ENCODE data around the gene GRN.
"Not testable (repeated sequence)": the region's sequence is repeated elsewhere in the genome, so short reads cannot be mapped to it uniquely, and the experiment has no call there.

The GRN gene

DNA sequence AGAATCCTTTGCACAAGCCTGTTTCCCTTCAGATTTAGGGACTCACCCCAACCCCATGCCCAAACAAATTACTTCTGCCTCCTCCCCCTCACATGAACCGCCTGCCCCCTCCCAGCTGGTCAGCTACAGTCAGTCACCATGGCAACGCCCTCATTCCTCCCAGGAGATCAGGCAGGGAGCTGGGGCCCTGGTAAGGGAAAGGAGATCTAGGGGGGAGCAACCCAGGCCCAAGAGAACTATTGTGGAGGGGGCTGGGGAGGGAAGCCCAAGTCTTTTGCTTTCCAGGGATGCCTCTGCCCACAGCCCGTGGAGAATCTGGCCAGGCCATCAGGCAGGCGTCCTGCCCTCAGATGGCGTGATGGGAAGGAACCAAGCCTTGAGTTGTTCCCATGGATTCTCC, 15.7 kb downstream of the GRN start:
- in situ Hi-C loops (cut with MboI; ENCODE audit: low sequenced_read_pairs), result no loop called here

DNA sequence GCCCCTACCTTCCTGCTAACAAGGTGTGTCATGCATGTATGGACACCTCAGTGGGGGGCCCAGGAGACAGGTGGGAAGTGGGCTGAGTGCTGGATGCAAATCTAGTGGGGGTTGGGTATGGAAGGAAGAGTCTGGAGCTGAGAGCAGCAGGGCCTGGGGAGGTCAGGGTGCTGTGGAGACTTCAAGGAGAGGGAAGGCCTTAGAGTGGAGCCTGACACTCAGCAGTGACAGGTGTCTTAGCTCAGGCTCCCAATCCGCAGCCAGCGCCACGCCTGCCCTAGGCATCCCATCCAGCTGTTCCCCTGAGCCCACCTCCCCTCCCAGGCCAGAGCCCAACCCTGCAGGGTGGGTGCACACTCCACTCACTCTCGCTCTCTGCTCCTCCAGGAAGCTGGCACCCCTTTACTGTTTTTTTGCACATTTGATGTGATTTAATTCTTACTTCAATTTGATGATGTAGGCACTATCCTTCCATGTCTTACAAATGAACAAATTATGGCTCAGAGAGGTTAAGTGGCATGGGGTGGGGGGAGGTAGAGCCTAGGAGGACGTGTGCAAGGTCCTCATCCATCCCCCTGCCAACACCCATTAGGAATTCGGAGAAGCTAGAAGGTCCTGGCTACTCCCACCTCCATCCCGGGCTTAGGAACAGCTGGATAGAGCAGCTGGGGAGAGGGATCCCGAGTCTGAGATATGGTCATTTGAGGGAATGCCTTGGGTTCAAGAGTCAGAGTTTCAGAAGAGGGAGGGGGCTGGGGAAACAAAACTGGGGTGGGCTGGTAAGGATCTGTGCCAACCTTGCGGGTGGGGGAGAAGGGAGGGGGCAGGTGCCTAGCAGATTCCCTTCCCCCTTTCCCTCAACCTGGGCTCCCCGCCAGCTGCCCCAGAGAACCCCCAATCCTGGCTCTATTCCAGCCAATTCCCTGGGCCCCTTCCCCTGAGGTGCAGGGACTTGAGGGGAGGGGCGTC, 16.5 kb downstream of the GRN start:
- in situ Hi-C loops (cut with MboI; ENCODE audit: low sequenced_read_pairs), result no loop called here

DNA sequence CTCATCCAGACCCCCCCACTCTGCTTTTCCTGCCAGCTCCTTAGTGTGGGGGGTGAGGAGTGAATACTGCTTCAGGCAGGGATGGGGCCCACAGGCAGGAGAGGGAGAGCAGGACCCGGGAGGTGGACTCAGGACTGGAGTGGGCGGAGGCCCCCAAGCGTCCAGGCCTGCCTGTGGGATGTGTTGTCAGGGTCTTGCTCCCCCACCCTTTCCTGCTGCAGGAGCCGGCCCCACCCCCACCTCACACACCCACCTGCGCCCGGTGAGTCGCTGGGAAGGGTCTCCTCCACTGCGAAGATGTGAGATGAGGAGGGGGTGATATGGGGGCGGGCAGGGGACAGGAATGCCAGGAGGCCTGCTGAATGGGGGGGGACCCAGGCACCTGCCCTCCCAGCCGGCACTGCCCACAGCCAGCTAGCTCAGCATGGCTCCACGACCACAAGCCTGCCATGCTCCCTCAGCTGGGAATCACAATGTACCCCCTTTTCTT, 17.4 kb downstream of the GRN start:
- in situ Hi-C loops (cut with MboI; ENCODE audit: low sequenced_read_pairs), result no loop called here

DNA sequence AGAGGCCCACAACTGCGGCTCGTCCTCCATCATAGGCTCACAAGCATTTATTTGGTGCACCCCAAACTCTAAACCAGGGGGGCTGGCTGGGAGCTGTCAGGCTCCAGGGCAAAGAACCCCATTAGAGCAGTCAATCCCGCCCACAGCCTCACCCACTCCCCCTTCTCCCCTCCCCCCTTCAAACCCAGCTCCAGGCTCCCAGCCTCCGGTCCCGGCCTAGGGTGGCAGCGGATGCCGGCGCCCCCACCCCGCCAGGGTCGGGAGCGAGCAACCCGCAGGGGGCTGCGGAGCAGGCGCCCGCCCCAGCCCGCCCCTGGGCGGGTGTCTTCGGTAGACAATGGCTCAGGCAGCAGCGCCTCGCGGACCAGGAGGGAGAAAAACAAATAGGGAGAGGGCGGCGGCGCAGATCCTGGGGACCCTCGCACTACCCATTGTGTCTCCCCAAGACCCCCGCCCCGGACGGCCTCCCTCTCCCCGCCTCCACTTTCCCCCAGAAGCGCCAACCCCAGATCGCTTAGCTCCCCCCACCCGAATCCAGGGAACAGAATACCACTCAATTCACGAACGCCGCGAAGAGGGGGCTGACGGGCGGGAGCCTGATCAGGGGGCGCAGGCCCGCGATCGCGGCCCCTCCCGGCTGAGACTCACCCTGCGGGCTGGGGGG, 18.0 kb downstream of the GRN start:
- in situ Hi-C loops (cut with MboI; ENCODE audit: low sequenced_read_pairs), result no loop called here

DNA sequence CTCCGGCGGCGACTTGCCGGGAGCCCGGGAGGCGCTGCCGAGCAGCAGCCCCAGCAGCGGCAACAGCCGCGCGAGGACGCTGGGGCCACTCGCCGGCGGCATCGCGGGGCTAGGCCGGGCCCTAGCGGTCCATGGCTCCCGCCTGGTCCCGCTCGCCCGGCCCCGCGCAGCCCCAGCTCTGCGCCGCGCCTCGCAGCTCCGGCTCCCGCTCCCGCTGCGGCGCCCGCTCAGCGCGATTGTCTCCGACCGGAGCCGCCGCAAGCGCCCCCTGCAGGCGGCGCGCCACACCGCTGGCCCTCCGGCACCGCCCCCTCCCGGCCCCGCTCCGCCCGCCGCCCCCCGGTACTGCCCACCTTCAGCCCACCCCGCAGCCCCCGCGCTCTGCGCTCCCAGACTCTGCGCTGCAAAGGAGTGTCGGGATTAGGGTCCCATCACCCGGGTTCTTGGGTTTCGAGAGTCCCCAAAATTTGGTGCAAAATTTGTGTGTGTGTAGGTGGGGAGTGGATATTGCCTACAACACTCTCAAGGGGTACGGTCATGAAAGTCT, 18.6 kb downstream of the GRN start, which contains the start of gene FAM171A2:
Gene FAM171A2, minus strand, starts transcription at position 241 of the 547 bp plus-strand sequence. Its CDS starts 139 bp downstream, at position 102.
- in situ Hi-C loops (cut with MboI; ENCODE audit: low sequenced_read_pairs), result no loop called here

DNA sequence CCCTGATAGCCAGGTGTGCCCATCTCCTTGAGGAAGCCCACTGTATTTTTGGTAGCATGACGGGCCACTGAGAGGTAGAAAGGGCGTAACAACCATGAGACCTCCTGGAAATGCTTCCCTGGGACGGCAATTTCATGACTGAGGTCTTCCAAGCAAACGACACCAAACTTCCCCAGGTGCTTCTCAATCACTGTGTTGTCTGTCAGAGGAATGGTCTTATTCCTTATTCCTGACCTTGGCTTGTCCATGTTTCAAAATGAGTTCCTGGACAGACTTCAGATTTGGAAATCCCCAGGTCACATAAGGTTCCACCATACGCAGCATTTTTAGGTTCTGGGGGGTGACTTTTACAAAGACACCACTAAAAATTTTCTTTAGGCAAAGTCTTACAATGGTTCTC, 19.9 kb downstream of the GRN start:
- in situ Hi-C loops (cut with MboI; ENCODE audit: low sequenced_read_pairs), result not testable (repeated sequence)

DNA sequence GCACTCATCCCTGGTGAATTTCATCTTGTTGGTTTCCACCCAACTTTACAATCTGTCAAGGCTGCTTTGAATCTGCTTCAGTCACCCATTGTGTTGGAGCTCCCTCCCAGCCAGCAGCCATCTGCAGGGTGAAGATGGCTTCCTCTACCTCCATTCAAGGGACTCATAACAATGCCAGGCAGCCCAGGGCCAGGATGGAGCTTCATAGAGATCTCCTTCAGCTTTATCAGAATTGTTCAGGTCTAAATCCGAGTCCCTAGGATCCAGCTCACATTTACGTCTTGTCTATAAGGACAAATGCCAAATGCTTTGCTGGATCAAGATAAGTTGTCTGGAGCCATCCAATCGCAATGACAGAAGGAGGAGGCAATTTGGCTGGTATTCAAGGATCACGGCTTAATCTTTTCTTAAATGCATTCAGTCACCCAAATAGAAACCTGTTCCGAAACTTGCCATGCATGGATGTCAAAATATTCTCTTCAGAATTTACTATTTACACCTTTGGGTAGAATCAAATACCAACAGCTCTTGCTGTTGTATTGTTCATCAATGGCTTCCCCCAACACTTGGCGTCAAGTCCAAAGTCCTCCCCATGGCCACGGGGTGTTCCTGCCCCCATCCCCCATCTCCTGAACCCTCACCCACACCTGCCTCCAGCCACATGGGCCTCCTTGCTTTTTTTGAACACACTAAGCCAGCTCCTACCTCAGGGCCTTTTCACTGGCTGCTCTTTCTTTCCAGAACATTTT, 22.3 kb downstream of the GRN start:
- in situ Hi-C loops (cut with MboI; ENCODE audit: low sequenced_read_pairs), result no loop called here

DNA sequence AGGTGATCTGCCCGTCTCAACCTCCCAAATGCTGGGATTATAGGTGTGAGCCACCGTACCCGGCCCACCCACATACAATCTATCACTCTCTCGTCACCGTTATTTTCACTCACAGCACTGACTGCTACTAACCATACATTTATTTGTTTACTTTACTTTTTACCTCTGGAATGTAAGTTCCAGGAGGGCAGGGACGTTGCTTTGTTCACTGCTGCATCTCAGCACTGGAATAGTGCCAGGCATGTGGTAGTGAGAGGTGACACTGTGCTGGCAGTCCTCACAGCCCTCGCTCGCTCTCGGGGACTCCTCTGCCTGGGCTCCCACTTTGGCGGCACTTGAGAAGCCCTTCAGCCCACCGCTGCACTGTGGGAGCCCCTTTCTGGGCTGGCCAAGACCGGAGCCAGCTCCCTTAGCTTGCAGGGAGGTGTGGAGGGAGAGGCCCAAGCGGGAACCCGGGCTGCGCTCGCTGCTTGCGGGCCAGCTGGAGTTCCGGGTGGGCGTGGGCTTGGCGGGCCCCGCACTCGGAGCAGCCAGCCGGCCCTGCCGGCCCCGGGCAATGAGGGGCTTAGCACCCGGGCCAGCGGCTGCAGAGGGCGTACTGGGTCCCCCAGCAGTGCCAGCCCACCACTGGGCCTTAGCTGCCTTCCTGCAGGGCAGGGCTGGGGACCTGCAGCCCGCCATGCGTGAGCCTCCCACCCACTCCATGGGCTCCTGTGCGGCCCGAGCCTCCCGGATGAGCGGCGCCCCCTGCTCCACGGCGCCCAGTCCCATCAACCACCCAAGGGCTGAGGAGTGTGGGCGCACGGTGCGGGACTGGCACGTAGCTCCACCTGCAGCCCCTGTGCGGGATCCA, 23.5 kb downstream of the GRN start:
- in situ Hi-C loops (cut with MboI; ENCODE audit: low sequenced_read_pairs), result not testable (repeated sequence)

DNA sequence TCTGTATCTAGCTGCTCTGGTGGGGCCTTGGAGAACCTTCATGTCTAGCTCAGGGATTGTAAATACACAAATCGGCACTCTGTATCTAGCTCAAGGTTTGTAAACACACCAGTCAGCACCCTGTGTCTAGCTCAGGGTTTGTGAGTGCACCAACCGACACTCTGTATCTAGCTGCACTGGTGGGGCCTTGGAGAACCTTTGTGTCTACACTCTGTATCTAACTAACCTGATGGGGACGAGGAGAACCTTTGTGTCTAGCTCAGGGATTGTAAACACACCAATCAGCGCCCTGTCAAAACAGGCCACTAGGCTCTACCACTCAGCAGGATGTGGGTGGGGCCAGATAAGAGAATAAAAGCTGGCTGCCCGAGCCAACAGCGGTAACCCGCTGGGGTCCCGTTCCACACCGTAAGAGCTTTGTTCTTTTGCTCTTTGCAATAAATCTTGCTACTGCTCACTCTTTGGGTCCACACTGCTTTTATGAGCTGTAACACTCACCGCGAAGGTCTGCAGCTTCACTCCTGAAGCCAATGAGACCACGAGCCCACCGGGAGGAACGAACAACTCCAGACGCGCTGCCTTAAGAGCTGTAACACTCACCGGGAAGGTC, 24.4 kb downstream of the GRN start:
- in situ Hi-C loops (cut with MboI; ENCODE audit: low sequenced_read_pairs), result not testable (repeated sequence)

DNA sequence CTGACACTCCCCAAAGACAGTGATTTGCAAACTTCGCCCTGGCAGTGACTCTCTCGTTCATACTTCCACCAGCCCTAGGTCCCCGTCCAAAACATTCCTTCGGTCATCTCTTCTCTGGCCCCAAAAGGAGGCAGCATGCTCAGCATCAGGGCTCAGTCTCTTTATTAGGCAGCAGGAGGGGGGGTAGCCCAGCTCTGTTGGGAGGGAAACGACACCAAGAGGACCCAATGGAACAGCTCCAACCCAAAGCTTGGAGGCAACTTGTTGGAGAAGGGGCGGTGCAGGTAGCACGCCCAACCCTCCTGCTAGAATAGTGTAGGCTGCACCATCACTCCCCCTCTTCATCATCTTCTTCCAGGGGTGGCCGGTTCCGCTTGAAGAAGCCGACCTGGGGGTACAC, 26.9 kb downstream of the GRN start:
- in situ Hi-C loops (cut with MboI; ENCODE audit: low sequenced_read_pairs), result no loop called here

DNA sequence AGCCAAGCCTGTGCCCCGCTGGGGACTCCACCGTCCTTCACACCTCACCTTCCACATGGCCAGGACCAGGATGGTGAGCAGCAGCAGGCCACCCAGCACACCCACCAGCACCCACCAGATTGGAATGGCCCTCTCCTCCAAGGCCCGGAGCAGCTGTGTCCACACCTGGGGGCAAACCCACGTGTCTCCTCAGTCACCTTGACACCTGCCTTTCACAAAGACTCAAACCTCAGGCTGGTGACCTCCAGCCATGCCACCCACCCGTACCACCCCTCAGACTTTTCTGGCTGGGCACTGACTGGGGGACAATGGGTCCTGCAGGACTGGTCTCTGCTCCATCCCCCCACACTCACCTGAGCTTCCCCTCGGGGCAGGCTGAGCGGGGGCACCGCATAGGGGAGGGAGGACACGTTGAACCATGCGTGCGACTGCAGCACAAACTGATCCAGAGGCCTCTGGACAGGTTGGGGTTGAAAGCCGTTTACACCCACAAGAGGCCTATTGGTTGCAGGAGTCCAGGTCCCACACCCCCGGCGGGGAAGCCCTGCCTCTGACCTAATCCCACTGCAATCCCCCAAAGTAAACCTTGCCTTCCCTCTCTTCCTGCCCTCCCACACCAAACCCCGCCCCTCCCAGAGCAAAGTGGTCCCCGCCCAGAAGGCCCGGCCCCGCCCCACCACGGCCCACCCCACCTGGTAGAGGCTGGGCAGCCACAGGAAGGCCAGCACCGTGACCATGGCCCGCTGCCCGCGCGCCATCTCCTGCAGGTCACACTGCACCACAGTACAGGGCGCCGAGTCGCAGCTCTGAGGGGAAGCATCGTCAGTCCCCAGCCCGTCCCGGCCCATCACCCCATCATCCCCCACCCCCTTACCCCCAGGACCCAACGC, 29.4 kb downstream of the GRN start:
- in situ Hi-C loops (cut with MboI; ENCODE audit: low sequenced_read_pairs), result no loop called here

DNA sequence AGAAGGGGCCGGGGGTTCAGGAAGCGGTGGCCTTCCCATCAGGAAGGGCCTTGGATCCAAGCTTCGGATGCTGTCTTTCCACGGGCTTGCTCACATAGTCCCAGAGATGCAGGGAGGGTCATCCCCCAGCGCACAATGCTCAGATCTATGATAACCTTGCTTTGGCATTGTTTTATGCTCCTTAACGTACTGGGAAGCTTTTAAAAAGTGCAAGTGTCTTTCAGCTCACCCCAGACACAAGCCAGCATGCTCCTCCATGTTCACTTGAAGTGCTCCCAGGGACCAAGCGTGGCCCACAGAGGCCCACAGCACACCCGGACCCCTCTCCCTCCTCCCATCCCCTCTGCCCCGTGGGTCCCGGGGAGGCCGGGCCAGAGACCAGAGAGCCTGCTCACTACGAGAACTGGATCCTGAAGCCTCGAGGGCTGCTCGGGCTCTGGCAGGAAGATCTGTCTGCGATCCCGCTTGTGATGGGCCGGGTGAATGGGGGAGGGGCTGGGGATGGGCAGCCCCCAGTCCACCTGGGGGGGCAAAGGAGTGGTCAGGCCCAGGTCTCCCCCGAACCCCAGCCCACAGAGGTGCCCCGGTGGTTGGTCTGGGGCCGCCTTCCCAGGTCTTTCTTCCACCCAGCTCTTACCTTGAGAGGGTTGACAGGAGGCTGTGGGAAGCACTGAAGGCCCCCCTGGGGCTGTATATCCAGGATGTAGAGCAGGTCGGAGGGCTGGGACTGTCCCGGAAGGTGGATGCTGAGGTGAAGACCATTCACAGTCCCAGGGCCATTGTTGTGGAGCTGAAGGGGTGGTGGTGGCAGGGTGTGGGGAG, 30.3 kb downstream of the GRN start:
- in situ Hi-C loops (cut with MboI; ENCODE audit: low sequenced_read_pairs), result no loop called here

DNA sequence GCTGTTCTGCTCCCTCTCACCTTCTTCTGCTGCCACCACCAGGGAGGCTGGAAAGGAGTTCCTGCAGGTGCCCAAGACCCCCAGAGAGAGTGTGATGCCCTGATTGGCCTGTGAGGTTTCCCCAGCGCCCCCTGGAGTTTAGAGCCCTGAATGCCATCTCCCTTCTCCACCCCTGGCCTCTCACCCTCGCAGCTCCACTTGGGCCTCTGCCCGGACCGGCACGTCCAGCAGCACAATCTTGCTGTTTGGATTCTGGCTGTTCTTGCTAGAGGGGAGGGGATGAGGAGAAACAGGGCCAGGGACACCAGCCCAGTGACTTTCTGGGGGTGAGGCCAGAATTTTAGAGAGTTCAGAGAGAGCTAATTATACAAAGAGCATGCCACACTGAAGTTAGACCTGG, 31.0 kb downstream of the GRN start:
- in situ Hi-C loops (cut with MboI; ENCODE audit: low sequenced_read_pairs), result no loop called here

DNA sequence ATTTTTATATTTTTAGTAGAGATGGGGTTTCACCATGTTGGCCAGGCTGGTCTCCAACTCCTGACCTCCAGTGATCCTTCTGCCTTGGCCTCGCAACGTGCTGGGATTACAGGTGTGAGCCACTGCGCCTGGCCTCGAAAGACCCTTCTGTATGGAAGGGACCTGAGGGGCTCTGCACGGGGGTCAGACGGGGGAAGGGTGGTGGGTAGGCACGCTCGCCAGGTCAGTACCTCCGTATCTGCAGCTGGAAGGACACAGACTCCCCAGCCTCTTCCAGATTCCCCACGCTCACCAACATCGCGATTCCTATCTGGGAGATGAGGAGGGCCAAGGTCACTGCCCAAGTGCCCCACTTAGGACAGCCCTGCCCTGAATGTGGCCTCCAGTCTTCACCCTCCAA, 31.7 kb downstream of the GRN start:
- in situ Hi-C loops (cut with MboI; ENCODE audit: low sequenced_read_pairs), result no loop called here

DNA sequence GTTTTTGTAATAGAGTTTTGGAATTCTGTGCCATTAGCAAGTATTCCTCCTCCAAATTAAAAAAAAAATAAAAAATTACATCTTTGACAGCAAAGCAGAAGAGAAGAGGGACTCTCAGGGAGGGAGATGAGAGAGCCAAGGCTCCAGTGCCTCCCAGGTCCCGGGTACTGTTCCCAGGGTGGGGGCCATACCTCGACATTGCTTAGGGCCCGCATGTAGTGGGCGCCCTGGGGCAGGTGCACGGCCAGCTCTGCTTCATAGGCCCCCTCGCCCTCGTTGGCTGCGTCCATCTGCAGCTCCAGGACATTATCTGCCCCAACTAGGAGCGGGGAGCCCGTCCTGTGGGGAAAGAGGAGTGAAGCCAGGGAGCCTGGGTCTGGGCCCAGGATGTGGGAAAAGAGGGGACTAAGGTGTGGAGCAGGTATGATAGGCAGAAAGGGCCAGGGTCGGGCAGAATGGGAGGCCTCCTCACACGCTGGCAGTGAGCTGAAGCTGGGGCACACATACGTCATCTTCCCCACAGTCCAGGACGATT, 33.1 kb downstream of the GRN start:
- in situ Hi-C loops (cut with MboI; ENCODE audit: low sequenced_read_pairs), result no loop called here

DNA sequence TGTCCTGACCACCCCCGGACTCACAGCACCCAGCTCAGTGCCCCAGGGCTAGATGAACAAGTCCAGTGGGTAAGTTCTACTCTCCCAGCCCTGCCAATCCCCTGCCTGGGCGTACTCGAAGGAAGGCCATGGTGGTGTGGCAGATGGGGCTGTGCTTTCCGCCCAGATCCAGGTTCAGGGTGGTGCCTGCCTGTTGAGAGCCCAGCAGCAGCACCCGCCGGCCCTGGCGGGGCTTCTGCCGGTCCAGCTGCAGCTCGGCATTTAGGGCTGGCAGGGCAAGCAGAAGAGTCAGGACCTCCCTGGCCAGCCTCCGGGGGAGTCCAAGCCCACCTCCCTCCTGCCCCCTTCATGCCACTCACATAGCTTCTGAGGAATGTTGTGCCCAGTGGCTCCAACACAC, 34.8 kb downstream of the GRN start:
- in situ Hi-C loops (cut with MboI; ENCODE audit: low sequenced_read_pairs), result no loop called here

DNA sequence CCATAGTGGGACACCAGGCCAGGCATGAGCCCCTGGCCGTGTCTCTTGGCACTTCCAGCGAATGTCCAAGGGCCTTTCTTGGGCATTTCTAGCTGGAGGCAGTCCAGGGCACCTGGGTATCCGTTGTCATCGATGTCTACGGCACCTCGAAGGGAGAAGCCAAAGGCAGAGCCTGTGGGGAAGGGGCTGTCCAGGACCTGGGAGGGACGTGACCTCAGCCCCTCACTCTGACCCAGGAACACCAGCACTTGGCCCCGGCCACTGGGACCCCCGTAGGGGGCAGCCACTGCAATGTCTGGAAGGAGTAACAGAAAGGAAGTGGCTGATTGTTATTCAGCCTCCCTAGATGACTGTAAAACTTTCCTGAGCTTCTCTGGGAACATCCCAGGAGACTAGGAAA, 35.7 kb downstream of the GRN start:
- in situ Hi-C loops (cut with MboI; ENCODE audit: low sequenced_read_pairs), result no loop called here

Measured in hTERT RPE-1 (cell line).